NCI-H2227 treated with DMSO at 0.1 percent for 48 hours (cell line): ENCODE results near the gene SMARCAL1.
"Not testable (repeated sequence)": the region's sequence is repeated elsewhere in the genome, so short reads cannot be mapped to it uniquely, and the experiment has no call there.

Experiments used
- DNase-seq: peaks from one replicate; lab custom pipeline; 2025; lab: John Stamatoyannopoulos, UW

Gene SMARCAL1

GRCh38 chr2:216412022-216412999, at the start of gene SMARCAL1:
SMARCAL1 (plus strand) TSS chr2:216412484; CDS start chr2:216414705, 2,221 bp downstream.
- peak; percentile 100 for DNase-seq

- peak; percentile 77 for DNase-seq
Measured at GRCh38 chr2:216362730-216363129, 49.6 kb upstream of the SMARCAL1 start.

- no peak for DNase-seq
Measured at GRCh38 chr2:216363221-216363620, 49.1 kb upstream of the SMARCAL1 start.

- DNase-seq, result no peak
Measured at GRCh38 chr2:216365518-216365917, 46.8 kb upstream of the SMARCAL1 start.

GRCh38 chr2:216366777-216367471, 45.4 kb upstream of the SMARCAL1 start:
- DNase-seq, result no peak

GRCh38 chr2:216369821-216370220, 42.5 kb upstream of the SMARCAL1 start:
- no peak for DNase-seq

GRCh38 chr2:216370961-216371712, 41.1 kb upstream of the SMARCAL1 start:
- DNase-seq, result peak; percentile 59

GRCh38 chr2:216371721-216372702, 40.3 kb upstream of the SMARCAL1 start, which contains the start of gene MARCHF4:
MARCHF4 (minus strand) TSS chr2:216372483; CDS start chr2:216370260, 2,223 bp downstream.
- DNase-seq, result peak; percentile 89

GRCh38 chr2:216372761-216373291, 39.5 kb upstream of the SMARCAL1 start:
- no peak for DNase-seq

- no peak for DNase-seq
Measured at GRCh38 chr2:216373896-216374295, 38.4 kb upstream of the SMARCAL1 start.

GRCh38 chr2:216375286-216375685, 37.0 kb upstream of the SMARCAL1 start:
- no peak for DNase-seq

- no peak for DNase-seq
Measured at GRCh38 chr2:216379977-216380376, 32.3 kb upstream of the SMARCAL1 start.

GRCh38 chr2:216384409-216384808, 27.9 kb upstream of the SMARCAL1 start:
- DNase-seq, result not testable (repeated sequence)

GRCh38 chr2:216385478-216385877, 26.8 kb upstream of the SMARCAL1 start:
- no peak for DNase-seq

GRCh38 chr2:216387262-216387661, 25.0 kb upstream of the SMARCAL1 start:
- no peak for DNase-seq

- no peak for DNase-seq
Measured at GRCh38 chr2:216388046-216388884, 24.0 kb upstream of the SMARCAL1 start.

- DNase-seq, result no peak
Measured at GRCh38 chr2:216389570-216389969, 22.7 kb upstream of the SMARCAL1 start.

GRCh38 chr2:216391401-216391800, 20.9 kb upstream of the SMARCAL1 start:
- DNase-seq, result no peak

GRCh38 chr2:216392018-216392562, 20.2 kb upstream of the SMARCAL1 start:
- DNase-seq, result peak; percentile 45
